ENCODE data around the gene TMPRSS6. TPM values are rescaled to one million over a fixed set of nuclear protein-coding genes. Genes with fewer than 3 reads are reported as not detected.

TMPRSS6 gene
- total RNA-seq, 1 experiment from 2014 or later: 0.39 TPM

DNA sequence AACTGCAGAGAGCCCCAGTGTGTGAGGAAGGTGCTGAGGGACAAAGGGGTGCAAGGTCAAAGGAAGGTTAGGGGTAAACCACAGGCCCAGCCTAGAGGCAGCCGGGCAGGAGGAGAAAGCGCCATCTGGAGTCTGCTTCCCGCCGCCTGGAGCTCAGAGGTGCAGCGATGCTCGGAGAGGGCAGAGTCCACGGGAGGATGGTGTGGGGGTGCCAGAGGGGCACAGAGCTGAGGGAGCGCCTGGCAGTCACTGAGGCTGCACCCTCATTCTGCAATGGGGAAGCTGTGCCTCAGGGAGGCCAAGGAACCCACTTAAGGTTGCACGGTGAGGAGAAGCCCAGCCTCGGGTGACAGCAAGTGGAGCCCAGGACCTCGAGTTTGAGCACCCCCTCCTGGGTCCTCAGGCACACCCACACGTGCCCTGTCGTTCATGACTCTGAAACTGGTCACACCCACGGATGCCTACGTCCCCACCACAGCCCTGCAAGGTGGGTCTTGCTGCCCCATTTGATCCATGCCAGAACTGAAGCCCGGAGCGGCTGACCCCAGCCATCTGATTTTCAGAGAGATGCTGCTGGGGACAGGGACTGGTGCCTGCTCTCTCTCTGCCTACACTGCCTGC lies 38.6 kb upstream of the TMPRSS6 start:
- Histone ChIP-seq H4K20me1 (ENCODE audit: insufficient read depth) (no peaks in the 10 kb centered on the region), H3K79me2 (ENCODE audit: insufficient read depth, low read length) (no peaks in the 10 kb centered on the region), H3K27me3 (ENCODE audit: insufficient read depth, low read length) (no peaks in the 10 kb centered on the region), H3K9me2 (ENCODE audit: insufficient read depth) (no peaks in the 10 kb centered on the region), H2AFZ (ENCODE audit: low read depth, low read length, poor library complexity, severe bottlenecking) (no peak overlapping the region), H3K36me3 (ENCODE audit: control insufficient read depth in 1 of 2, insufficient read depth in 2 of 2, low read length in 2 of 2) (no peaks in the 10 kb centered on the region), H3K4me3 (replicated peaks in 1 of 2; ENCODE audit: low read depth in 1 of 2, low read length in 2 of 2) (no peak overlapping the region), H3K27ac (ENCODE audit: low read depth, low read length) (no peak overlapping the region), H3K4me1 (ENCODE audit: control insufficient read depth in 1 of 2, insufficient read depth in 2 of 2, low read length in 2 of 2) (no peaks in the 10 kb centered on the region), H3K9ac (ENCODE audit: low read length) (no peak overlapping the region), H3K9me3 (ENCODE audit: control insufficient read depth in 1 of 2, insufficient read depth in 1 of 2, low read depth in 1 of 2, low read length in 2 of 2) (peaks cover 0 to 4% of the 10 kb centered on the region in 2 experiments; a peak in 1 of 4 replicates), H3K4me2 (ENCODE audit: low read length) (no peak overlapping the region)
- POLR2A ChIA-PET: no interaction called here
- ATAC-seq (peak; percentile 33; the same call in 1 of the 2 replicates), DNase-seq (ENCODE audit: low read depth, low spot score) (no peak)
- CTCF ChIA-PET: no interaction called here
- RAD21 ChIA-PET (ENCODE audit: low non-redundant PET in 1 of 2, low total read pairs in 2 of 2, uncharacterized antibody in 2 of 2, unreplicated experiment in 2 of 2): no interaction called here
- no TSS peak for BruUV-seq (replicated peaks)
- TF ChIP-seq RAD21 (IDR thresholded peaks at IDR 0.05; ENCODE audit: low read depth): peak; percentile 27; the same call in 1 of the 2 replicates
- TF ChIP-seq, protein P1, sequence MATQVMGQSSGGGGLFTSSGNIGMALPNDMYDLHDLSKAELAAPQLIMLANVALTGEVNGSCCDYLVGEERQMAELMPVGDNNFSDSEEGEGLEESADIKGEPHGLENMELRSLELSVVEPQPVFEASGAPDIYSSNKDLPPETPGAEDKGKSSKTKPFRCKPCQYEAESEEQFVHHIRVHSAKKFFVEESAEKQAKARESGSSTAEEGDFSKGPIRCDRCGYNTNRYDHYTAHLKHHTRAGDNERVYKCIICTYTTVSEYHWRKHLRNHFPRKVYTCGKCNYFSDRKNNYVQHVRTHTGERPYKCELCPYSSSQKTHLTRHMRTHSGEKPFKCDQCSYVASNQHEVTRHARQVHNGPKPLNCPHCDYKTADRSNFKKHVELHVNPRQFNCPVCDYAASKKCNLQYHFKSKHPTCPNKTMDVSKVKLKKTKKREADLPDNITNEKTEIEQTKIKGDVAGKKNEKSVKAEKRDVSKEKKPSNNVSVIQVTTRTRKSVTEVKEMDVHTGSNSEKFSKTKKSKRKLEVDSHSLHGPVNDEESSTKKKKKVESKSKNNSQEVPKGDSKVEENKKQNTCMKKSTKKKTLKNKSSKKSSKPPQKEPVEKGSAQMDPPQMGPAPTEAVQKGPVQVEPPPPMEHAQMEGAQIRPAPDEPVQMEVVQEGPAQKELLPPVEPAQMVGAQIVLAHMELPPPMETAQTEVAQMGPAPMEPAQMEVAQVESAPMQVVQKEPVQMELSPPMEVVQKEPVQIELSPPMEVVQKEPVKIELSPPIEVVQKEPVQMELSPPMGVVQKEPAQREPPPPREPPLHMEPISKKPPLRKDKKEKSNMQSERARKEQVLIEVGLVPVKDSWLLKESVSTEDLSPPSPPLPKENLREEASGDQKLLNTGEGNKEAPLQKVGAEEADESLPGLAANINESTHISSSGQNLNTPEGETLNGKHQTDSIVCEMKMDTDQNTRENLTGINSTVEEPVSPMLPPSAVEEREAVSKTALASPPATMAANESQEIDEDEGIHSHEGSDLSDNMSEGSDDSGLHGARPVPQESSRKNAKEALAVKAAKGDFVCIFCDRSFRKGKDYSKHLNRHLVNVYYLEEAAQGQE (IDR thresholded peaks at IDR 0.05; ENCODE audit: low read depth): no peak
- intact Hi-C loops (cut with micrococcal nuclease): no loop called here

DNA sequence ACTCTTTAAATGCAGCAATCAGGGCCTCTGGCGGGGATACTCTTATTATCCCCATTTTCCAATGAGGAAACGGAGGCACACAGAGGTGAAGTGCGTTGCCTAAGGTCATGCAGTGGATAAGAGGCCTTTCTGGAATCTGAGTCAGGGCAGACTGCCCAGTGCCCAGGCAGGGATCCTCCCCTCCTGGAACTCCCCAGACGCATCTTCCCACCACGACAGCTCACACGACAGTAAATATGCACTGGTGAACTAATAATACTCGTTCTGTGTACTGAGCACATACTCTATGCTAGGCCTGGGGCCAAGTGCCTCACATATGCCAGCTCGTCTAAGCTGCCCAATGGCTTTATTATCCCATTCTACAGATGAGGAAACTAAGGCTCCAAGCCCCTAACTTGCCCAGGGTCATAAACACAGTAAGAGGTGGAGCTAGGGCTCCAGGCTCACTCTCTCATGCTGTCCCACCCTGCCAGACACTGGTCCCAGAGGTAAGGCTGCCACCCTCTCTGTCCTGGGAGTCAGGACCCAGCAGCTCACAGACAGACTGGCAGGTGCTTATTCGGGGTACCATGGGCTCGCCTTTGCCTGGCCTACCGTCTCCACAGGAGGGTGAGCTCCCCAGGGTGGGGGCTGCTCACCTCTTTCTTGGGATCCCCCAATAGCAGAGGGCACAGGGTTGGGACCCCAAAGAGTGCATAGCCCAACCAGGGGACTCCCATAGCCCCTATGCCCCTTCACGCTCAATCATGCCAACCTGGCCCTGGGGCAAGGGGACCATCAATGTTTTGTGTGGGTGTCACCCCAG lies 37.9 kb upstream of the TMPRSS6 start:
- Histone ChIP-seq H3K4me3 (replicated peaks in 1 of 2; ENCODE audit: low read depth in 1 of 2, low read length in 2 of 2) (no peak overlapping the region), H3K9me2 (ENCODE audit: insufficient read depth) (no peaks in the 10 kb centered on the region), H3K79me2 (ENCODE audit: insufficient read depth, low read length) (no peaks in the 10 kb centered on the region), H3K9me3 (ENCODE audit: control insufficient read depth in 1 of 2, insufficient read depth in 1 of 2, low read depth in 1 of 2, low read length in 2 of 2) (peaks cover 0 to 4% of the 10 kb centered on the region in 2 experiments; a peak in 1 of 4 replicates), H3K27me3 (ENCODE audit: insufficient read depth, low read length) (no peaks in the 10 kb centered on the region), H3K4me1 (ENCODE audit: control insufficient read depth in 1 of 2, insufficient read depth in 2 of 2, low read length in 2 of 2) (no peaks in the 10 kb centered on the region), H3K36me3 (ENCODE audit: control insufficient read depth in 1 of 2, insufficient read depth in 2 of 2, low read length in 2 of 2) (no peaks in the 10 kb centered on the region), H3K4me2 (ENCODE audit: low read length) (no peak overlapping the region), H3K27ac (ENCODE audit: low read depth, low read length) (no peak overlapping the region), H2AFZ (ENCODE audit: low read depth, low read length, poor library complexity, severe bottlenecking) (no peak overlapping the region), H3K9ac (ENCODE audit: low read length) (no peak overlapping the region), H4K20me1 (ENCODE audit: insufficient read depth) (no peaks in the 10 kb centered on the region)
- DNase-seq (ENCODE audit: low read depth, low spot score): no peak
- no peak for ATAC-seq
- POLR2A ChIA-PET: no interaction called here
- RAD21 ChIA-PET (ENCODE audit: low non-redundant PET in 1 of 2, low total read pairs in 2 of 2, uncharacterized antibody in 2 of 2, unreplicated experiment in 2 of 2): no interaction called here
- CTCF ChIA-PET: no interaction called here
- intact Hi-C loops (cut with micrococcal nuclease): no loop called here
- no TSS peak for BruUV-seq (replicated peaks)
- TF ChIP-seq SRF (IDR thresholded peaks at IDR 0.05; ENCODE audit: low read depth) (no peak), POLR2A (IDR thresholded peaks at IDR 0.05; ENCODE audit: borderline replicate concordance, extremely low read depth, insufficient read depth, insufficient read length) (no peak), EZH2 (IDR thresholded peaks at IDR 0.05) (no peak), EZH2phosphoT487 (IDR thresholded peaks at IDR 0.05; ENCODE audit: borderline replicate concordance) (no peak), JUND (IDR thresholded peaks at IDR 0.05) (no peak), EGR1 (IDR thresholded peaks at IDR 0.05; ENCODE audit: low read depth) (no peak)
- TF ChIP-seq, protein P2, sequence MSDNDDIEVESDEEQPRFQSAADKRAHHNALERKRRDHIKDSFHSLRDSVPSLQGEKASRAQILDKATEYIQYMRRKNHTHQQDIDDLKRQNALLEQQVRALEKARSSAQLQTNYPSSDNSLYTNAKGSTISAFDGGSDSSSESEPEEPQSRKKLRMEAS (IDR thresholded peaks at IDR 0.05): no peak
- TF ChIP-seq, protein P3, sequence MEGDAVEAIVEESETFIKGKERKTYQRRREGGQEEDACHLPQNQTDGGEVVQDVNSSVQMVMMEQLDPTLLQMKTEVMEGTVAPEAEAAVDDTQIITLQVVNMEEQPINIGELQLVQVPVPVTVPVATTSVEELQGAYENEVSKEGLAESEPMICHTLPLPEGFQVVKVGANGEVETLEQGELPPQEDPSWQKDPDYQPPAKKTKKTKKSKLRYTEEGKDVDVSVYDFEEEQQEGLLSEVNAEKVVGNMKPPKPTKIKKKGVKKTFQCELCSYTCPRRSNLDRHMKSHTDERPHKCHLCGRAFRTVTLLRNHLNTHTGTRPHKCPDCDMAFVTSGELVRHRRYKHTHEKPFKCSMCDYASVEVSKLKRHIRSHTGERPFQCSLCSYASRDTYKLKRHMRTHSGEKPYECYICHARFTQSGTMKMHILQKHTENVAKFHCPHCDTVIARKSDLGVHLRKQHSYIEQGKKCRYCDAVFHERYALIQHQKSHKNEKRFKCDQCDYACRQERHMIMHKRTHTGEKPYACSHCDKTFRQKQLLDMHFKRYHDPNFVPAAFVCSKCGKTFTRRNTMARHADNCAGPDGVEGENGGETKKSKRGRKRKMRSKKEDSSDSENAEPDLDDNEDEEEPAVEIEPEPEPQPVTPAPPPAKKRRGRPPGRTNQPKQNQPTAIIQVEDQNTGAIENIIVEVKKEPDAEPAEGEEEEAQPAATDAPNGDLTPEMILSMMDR (IDR thresholded peaks at IDR 0.05 in 2 of 3, conservative IDR thresholded peaks at IDR 0.05 in 1 of 3; ENCODE audit: borderline replicate concordance in 1 of 3, insufficient read depth in 1 of 3, low read depth in 2 of 3, low read length in 2 of 3): no peak

All from HCT116 (cell line).